ENCODE data around the gene LRP2.
"Not testable (repeated sequence)": the region's sequence is repeated elsewhere in the genome, so short reads cannot be mapped to it uniquely, and the experiment has no call there.

DNA sequence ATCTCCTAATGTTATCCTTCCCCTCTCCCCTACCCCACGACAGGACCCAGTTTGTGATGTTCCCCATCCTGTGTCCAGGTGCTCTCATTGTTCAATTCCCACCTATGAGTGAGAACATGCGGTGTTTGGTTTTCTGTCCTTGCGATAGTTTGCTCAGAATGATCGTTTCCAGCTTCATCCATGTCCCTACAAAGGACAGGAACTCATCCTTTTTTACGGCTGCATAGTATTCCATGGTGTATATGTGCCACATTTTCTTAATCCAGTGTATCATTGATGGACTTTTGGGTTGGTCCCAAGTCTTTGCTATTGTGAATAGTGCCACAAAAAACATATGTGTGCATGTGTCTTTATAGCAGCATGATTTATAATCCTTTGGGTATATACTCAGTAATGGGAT lies 54.0 kb downstream of the LRP2 start:
- not testable (repeated sequence) for TF ChIP-seq CTCF (IDR thresholded peaks at IDR 0.05; ENCODE audit: borderline replicate concordance, extremely low read depth, low read length, poor library complexity, severe bottlenecking); EZH2 (IDR thresholded peaks at IDR 0.05; ENCODE audit: borderline replicate concordance, low read depth, low read length, severe bottlenecking)

All from DND-41 (cell line).